DND-41 (cell line): ENCODE results near the gene HTR2A.

Source experiments
- ATAC-seq: fragments of 200-7000 bp; cut with Tn5 transposase; 3 replicates; pipeline ENCODE4 v1.9.1; 2021; ENCODE audit warnings: low read depth; ENCODE audit not compliant: insufficient read depth
- DNase-seq: peaks from one replicate; pipeline ENCODE4 v3.0.0-alpha.2; 2020
- H2AFZ ChIP-seq: 2 replicates; pipeline ENCODE4 v1.6.0; 2012; ENCODE audit warnings: low read depth, low read length
- H3K27ac ChIP-seq: 2 replicates; pipeline ENCODE4 v1.5.1; 2012; ENCODE audit warnings: low read length, inconsistent platforms
- H3K27me3 ChIP-seq: fragments of 200-600 bp; sonication (generic); 2 replicates; pipeline ENCODE4 v1.6.0; 2012; ENCODE audit warnings: low read length, mild to moderate bottlenecking, inconsistent platforms; ENCODE audit not compliant: insufficient read depth, poor library complexity
- H3K36me3 ChIP-seq: 2 replicates; pipeline ENCODE4 v1.5.1; 2012; ENCODE audit warnings: low read length, inconsistent platforms; ENCODE audit not compliant: insufficient read depth
- H3K4me1 ChIP-seq: 2 replicates; pipeline ENCODE4 v1.5.1; 2012; ENCODE audit warnings: mild to moderate bottlenecking, low read length; ENCODE audit not compliant: insufficient read depth
- H3K4me2 ChIP-seq: 2 replicates; pipeline ENCODE4 v1.6.0; 2012; ENCODE audit warnings: mild to moderate bottlenecking, moderate library complexity, low read length, inconsistent platforms; ENCODE audit not compliant: insufficient read depth
- H3K4me3 ChIP-seq, 2 experiments: fragments of 200-600 bp in 1 of 2; shearing (Covaris generic) in 1 of 2; 2 replicates each; pipeline ENCODE4 v1.5.1; 2012 to 2016; ENCODE audit warnings: inconsistent platforms in 2 of 2, low read length in 2 of 2, mild to moderate bottlenecking in 2 of 2, low read depth in 1 of 2, moderate library complexity in 1 of 2
- H3K79me2 ChIP-seq: 2 replicates; pipeline ENCODE4 v1.6.0; 2012; ENCODE audit warnings: low read length, inconsistent platforms; ENCODE audit not compliant: insufficient read depth
- H3K9ac ChIP-seq: 2 replicates; pipeline ENCODE4 v1.6.0; 2012; ENCODE audit warnings: low read depth, mild to moderate bottlenecking, inconsistent platforms, low read length, moderate library complexity
- H3K9me3 ChIP-seq: 2 replicates; pipeline ENCODE4 v1.5.1; 2012; ENCODE audit warnings: low read length, moderate library complexity, mild to moderate bottlenecking, inconsistent platforms; ENCODE audit not compliant: insufficient read depth, severe bottlenecking
- H4K20me1 ChIP-seq: 2 replicates; pipeline ENCODE4 v1.6.0; 2012; ENCODE audit warnings: low read length; ENCODE audit not compliant: insufficient read depth
- EZH2 ChIP-seq: IDR thresholded peaks from 3 replicates; pipeline ENCODE4 v1.6.1; 2012; ENCODE audit warnings: borderline replicate concordance, low read depth, mild to moderate bottlenecking, moderate library complexity, low read length, inconsistent platforms; ENCODE audit not compliant: severe bottlenecking
- TF ChIP-seq, protein P1 (sequence below): IDR thresholded peaks from 2 replicates; pipeline ENCODE4 v1.5.1; 2012; ENCODE audit warnings: borderline replicate concordance, low read length, moderate library complexity, mild to moderate bottlenecking; ENCODE audit not compliant: poor library complexity, severe bottlenecking; ENCODE audit errors: extremely low read depth

HTR2A gene

DNA sequence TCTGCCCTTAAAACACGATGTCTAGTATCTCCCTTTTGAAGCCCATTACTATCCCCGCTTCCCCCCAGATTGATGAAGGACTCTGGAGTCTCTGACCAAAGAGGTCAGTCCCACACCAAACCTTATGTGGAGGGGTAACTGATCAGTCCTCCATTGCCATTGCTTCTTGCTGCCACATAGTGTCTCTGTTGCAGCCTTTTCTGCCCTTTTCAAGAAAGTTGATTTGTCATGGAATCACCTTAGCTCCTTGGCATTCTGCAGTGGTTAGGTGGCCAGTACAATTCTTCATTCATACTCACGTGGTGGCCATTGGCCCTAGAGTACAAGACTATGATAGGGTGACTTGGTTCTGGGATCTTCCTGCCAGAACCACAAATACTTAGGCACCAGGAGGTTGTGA, 8.4 kb upstream of the HTR2A start:
- no peaks in the 10 kb centered on the region for H3K9me3 ChIP-seq
- no peak for ATAC-seq
- no peaks in the 10 kb centered on the region for H3K79me2 ChIP-seq
- no peak for DNase-seq
- H3K4me1 ChIP-seq: no peaks in the 10 kb centered on the region
- no peak overlapping the region for H3K4me2 ChIP-seq
- peaks cover 11% of the 10 kb centered on the region for H3K27me3 ChIP-seq
- H3K4me3 ChIP-seq: no peak overlapping the region
- no peak overlapping the region for H3K9ac ChIP-seq
- no peaks in the 10 kb centered on the region for H4K20me1 ChIP-seq
- no peak overlapping the region for H2AFZ ChIP-seq
- H3K27ac ChIP-seq: no peak overlapping the region
- TF ChIP-seq, protein P1, sequence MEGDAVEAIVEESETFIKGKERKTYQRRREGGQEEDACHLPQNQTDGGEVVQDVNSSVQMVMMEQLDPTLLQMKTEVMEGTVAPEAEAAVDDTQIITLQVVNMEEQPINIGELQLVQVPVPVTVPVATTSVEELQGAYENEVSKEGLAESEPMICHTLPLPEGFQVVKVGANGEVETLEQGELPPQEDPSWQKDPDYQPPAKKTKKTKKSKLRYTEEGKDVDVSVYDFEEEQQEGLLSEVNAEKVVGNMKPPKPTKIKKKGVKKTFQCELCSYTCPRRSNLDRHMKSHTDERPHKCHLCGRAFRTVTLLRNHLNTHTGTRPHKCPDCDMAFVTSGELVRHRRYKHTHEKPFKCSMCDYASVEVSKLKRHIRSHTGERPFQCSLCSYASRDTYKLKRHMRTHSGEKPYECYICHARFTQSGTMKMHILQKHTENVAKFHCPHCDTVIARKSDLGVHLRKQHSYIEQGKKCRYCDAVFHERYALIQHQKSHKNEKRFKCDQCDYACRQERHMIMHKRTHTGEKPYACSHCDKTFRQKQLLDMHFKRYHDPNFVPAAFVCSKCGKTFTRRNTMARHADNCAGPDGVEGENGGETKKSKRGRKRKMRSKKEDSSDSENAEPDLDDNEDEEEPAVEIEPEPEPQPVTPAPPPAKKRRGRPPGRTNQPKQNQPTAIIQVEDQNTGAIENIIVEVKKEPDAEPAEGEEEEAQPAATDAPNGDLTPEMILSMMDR: no peak
- H3K36me3 ChIP-seq: no peaks in the 10 kb centered on the region

DNA sequence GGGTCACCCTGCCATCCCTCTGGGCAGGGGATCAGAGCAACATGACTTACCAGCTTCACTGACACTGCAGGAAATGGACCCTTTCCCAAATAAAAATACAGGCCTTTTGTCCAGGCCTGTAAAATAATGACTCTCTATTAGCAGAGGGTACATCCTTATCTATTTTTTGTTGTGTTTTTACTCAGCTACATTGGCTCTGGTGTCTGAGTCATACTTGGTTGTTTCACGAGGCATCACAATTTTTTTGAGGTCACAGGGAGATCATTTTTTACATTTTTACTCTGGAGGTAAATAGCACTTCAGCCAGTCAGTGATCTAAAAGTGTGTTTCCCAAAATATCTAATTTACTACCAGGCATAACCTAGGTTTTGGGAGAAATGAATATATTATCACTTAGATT, 6.9 kb upstream of the HTR2A start:
- Histone ChIP-seq H3K4me1 (no peaks in the 10 kb centered on the region), H3K79me2 (no peaks in the 10 kb centered on the region), H3K27ac (no peak overlapping the region), H3K27me3 (peaks cover 13% of the 10 kb centered on the region), H3K4me3 (no peak overlapping the region), H4K20me1 (no peaks in the 10 kb centered on the region), H2AFZ (no peak overlapping the region), H3K4me2 (no peak overlapping the region), H3K9ac (no peak overlapping the region), H3K36me3 (no peaks in the 10 kb centered on the region), H3K9me3 (no peaks in the 10 kb centered on the region)
- TF ChIP-seq, protein P1: no peak
- no peak for TF ChIP-seq EZH2
- ATAC-seq: no peak
- DNase-seq: no peak

DNA sequence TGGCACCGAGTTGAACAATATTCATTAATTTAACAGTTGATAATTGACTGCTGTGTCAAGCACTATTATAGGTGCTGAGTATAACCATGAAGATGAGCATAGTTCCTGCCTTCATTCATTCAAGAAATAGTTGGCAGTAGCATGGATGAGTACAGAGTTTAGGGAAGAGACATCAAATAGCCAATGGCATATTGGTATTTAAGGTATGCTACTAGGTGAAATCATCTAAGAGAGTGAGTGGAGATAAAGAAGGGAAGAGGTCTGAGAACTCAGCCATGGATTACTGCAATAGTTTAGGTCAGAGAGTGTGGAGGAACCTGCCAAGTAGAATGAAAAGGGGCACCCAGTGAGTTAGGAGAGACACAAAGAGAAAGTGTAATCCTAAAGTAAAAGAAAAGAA, 4.9 kb upstream of the HTR2A start:
- no peak for ATAC-seq

More for the DNA sequence above, 4.9 kb upstream of the HTR2A start:
- no peak for DNase-seq
- H3K27ac ChIP-seq: no peak overlapping the region
- H3K9ac ChIP-seq: no peak overlapping the region
- no peaks in the 10 kb centered on the region for H3K79me2 ChIP-seq
- peaks cover 27% of the 10 kb centered on the region for H3K27me3 ChIP-seq
- TF ChIP-seq, protein P1: no peak
- TF ChIP-seq EZH2: no peak
- no peak overlapping the region for H3K4me2 ChIP-seq
- H4K20me1 ChIP-seq: no peaks in the 10 kb centered on the region
- no peak overlapping the region for H2AFZ ChIP-seq
- H3K4me1 ChIP-seq: no peaks in the 10 kb centered on the region
- H3K9me3 ChIP-seq: no peaks in the 10 kb centered on the region
- H3K36me3 ChIP-seq: no peaks in the 10 kb centered on the region
- no peak overlapping the region for H3K4me3 ChIP-seq
